Activated CD4-positive, CD25-positive, alpha-beta regulatory T cell treated with anti-CD3 and anti-CD28 coated beads, Interleukin-2, amount 50 U/mL, for 24 hours (primary cell): ENCODE measurements around the gene CSTB.

Experiments used
- ATAC-seq, 2 donors: fragments of 150-1000 bp; cut with Tn5 transposase; one replicate each; pipeline ENCODE4 v1.10.0; 2021; ENCODE audit warnings: mild to moderate bottlenecking in 1 of 2, moderate library complexity in 1 of 2

The CSTB gene

GRCh38 chr21:43789276-43790009, 13.3 kb upstream of the CSTB start, which contains the start of gene RRP1:
Gene RRP1 (plus strand): TSS chr21:43789577. CDS start chr21:43789630, 53 bp downstream.
- ATAC-seq, result peak; percentile 90 to 91

GRCh38 chr21:43786807-43787440, 10.8 kb upstream of the CSTB start:
- no peak for ATAC-seq

GRCh38 chr21:43786300-43786806, 10.2 kb upstream of the CSTB start:
- ATAC-seq, result no peak

- no peak for ATAC-seq
Observed at GRCh38 chr21:43785134-43785533, 9.0 kb upstream of the CSTB start.

GRCh38 chr21:43783098-43783700, 7.1 kb upstream of the CSTB start:
- ATAC-seq, result peak in 1 of 2 donors; percentile 11

- peak in 1 of 2 donors; percentile 34 for ATAC-seq
Observed at GRCh38 chr21:43782431-43783097, 6.5 kb upstream of the CSTB start.

- no peak for ATAC-seq
Observed at GRCh38 chr21:43781846-43782245, 5.7 kb upstream of the CSTB start.

GRCh38 chr21:43779660-43780059, 3.6 kb upstream of the CSTB start:
- no peak for ATAC-seq

GRCh38 chr21:43778469-43779335, 2.6 kb upstream of the CSTB start:
- ATAC-seq, result no peak

- ATAC-seq, result no peak
Observed at GRCh38 chr21:43777953-43778352, 1.8 kb upstream of the CSTB start.

- ATAC-seq, result no peak
Observed at GRCh38 chr21:43775190-43775589, 918 bp downstream of the CSTB start.

GRCh38 chr21:43774163-43774562, 1.9 kb downstream of the CSTB start:
- no peak for ATAC-seq

- ATAC-seq, result no peak
Observed at GRCh38 chr21:43772425-43772821, 3.7 kb downstream of the CSTB start.

GRCh38 chr21:43771698-43772424, 4.2 kb downstream of the CSTB start:
- no peak for ATAC-seq

GRCh38 chr21:43771199-43771675, 4.9 kb downstream of the CSTB start:
- ATAC-seq, result no peak

- ATAC-seq, result no peak
Observed at GRCh38 chr21:43770066-43770655, 5.9 kb downstream of the CSTB start.

- no peak for ATAC-seq
Observed at GRCh38 chr21:43769325-43769958, 6.7 kb downstream of the CSTB start.

GRCh38 chr21:43768868-43769167, 7.3 kb downstream of the CSTB start:
- ATAC-seq, result no peak

GRCh38 chr21:43767984-43768867, 7.9 kb downstream of the CSTB start:
- no peak for ATAC-seq
